H1 (cell line): ENCODE measurements around the gene LAMA4. TPM values are rescaled to one million over a fixed set of nuclear protein-coding genes. Genes with fewer than 3 reads are reported as not detected.

Experiments used
- CTCF ChIA-PET: fragments of 300-600 bp; sonication (Branson Sonifier 250); formaldehyde crosslinking; loops from one replicate; lab custom pipeline; 2021; ENCODE audit not compliant: partially characterized antibody; lab: Charles Lee
- POLR2A ChIA-PET: fragments of 300-600 bp; sonication (Branson Sonifier 250); formaldehyde crosslinking; loops from one replicate; lab custom pipeline; 2021; ENCODE audit warnings: inconsistent platforms; ENCODE audit not compliant: partially characterized antibody; lab: Charles Lee
- DNase-seq, 2 experiments: peaks; one replicate each; pipeline versions ENCODE4 v3.0.0 to v3.0.0-alpha.2; 2010 to 2022; ENCODE audit warnings: low spot score in 2 of 2, low read depth in 1 of 2, mixed read lengths in 1 of 2
- FAIRE-seq: peaks from 2 replicates; lab custom pipeline; 2011; peaks lifted over from hg19 to GRCh38; lab: Jason Lieb, UNC
- H2AFZ ChIP-seq: 2 replicates; pipeline ENCODE4 v1.8.1; 2012; ENCODE audit warnings: low read length, inconsistent platforms
- H2AK5ac ChIP-seq: 2 replicates; pipeline ENCODE4 v1.6.1; 2013; ENCODE audit warnings: low read depth, low read length
- H2BK120ac ChIP-seq: replicated peaks from 2 replicates; pipeline ENCODE3; 2013; ENCODE audit warnings: low read depth, low read length, inconsistent platforms
- H2BK12ac ChIP-seq: 2 replicates; pipeline ENCODE4 v1.6.1; 2013; ENCODE audit warnings: low read depth, low read length
- H2BK15ac ChIP-seq: 2 replicates; pipeline ENCODE4 v1.6.1; 2013; ENCODE audit warnings: low read length
- H2BK20ac ChIP-seq: 2 replicates; pipeline ENCODE4 v1.6.1; 2013; ENCODE audit warnings: low read length
- H2BK5ac ChIP-seq: 2 replicates; pipeline ENCODE4 v1.6.1; 2013; ENCODE audit warnings: low read depth, low read length
- H3K14ac ChIP-seq: 2 replicates; pipeline ENCODE4 v1.6.1; 2013; ENCODE audit warnings: inconsistent platforms; ENCODE audit not compliant: insufficient read length
- H3K18ac ChIP-seq: 2 replicates; pipeline ENCODE4 v1.6.1; 2013; ENCODE audit warnings: low read length; ENCODE audit errors: extremely low read depth
- H3K23ac ChIP-seq: 2 replicates; pipeline ENCODE4 v1.6.1; 2013; ENCODE audit warnings: inconsistent platforms; ENCODE audit not compliant: insufficient read length
- H3K23me2 ChIP-seq: 2 replicates; pipeline ENCODE4 v1.6.1; 2013; ENCODE audit warnings: low read depth, low read length
- H3K27ac ChIP-seq: 2 replicates; pipeline ENCODE4 v1.6.1; 2011; ENCODE audit warnings: low read depth, low read length, inconsistent platforms
- H3K27me3 ChIP-seq, 4 experiments: replicated peaks in 1 of 4; 1 replicate in 1 of 4; 2 replicates in 3 of 4; pipeline versions ENCODE4 v1.6.1 to v1.8.1; 2011 to 2013; ENCODE audit warnings: low read length in 3 of 4, mild to moderate bottlenecking in 3 of 4, inconsistent platforms in 2 of 4, mixed read lengths in 2 of 4, moderate library complexity in 1 of 4; ENCODE audit not compliant: control insufficient read depth in 3 of 4, insufficient read depth in 3 of 4; ENCODE audit errors: extremely low read depth in 1 of 4
- H3K36me3 ChIP-seq, 4 experiments: 2 replicates each; pipeline versions ENCODE4 v1.6.1 to v1.8.1; 2011 to 2013; ENCODE audit warnings: mild to moderate bottlenecking in 4 of 4, low read length in 3 of 4, moderate library complexity in 2 of 4, control low read depth in 1 of 4, inconsistent platforms in 1 of 4; ENCODE audit not compliant: insufficient read depth in 4 of 4, control insufficient read depth in 2 of 4
- H3K4ac ChIP-seq: replicated peaks from 2 replicates; pipeline ENCODE3; 2013; ENCODE audit warnings: low read length, low read depth, mixed read lengths, inconsistent platforms; ENCODE audit not compliant: insufficient read length
- H3K4me1 ChIP-seq, 4 experiments: replicated peaks in 1 of 4; 1 replicate in 1 of 4; 2 replicates in 3 of 4; pipeline versions ENCODE4 v1.6.1 to v1.8.1; 2011 to 2013; ENCODE audit warnings: low read length in 3 of 4, inconsistent platforms in 2 of 4, mixed read lengths in 1 of 4; ENCODE audit not compliant: insufficient read depth in 4 of 4, control insufficient read depth in 3 of 4
- H3K4me2 ChIP-seq, 2 experiments: 2 replicates each; pipeline versions ENCODE4 v1.6.1 to v1.8.1; 2011 to 2013; ENCODE audit warnings: low read depth in 2 of 2, low read length in 2 of 2, control low read depth in 1 of 2, inconsistent platforms in 1 of 2, mild to moderate bottlenecking in 1 of 2; ENCODE audit not compliant: insufficient read depth in 1 of 2
- H3K4me3 ChIP-seq, 4 experiments: fragments of 200-600, 300-600 bp in 1 of 4; sonication (generic), shearing (Covaris generic), sonication (Bioruptor Twin) in 1 of 4; 2 replicates each; pipeline versions ENCODE4 v1.5.1 to v1.8.1; 2011 to 2016; ENCODE audit warnings: low read length in 4 of 4, low read depth in 3 of 4, control low read depth in 2 of 4, inconsistent platforms in 2 of 4, mild to moderate bottlenecking in 2 of 4, mixed read lengths in 1 of 4, moderate library complexity in 1 of 4; ENCODE audit not compliant: insufficient read depth in 2 of 4; ENCODE audit errors: extremely low read depth in 1 of 4
- H3K56ac ChIP-seq: replicated peaks from 2 replicates; pipeline ENCODE3; 2013; ENCODE audit warnings: low read depth, mild to moderate bottlenecking, mixed read lengths, low read length, inconsistent platforms; ENCODE audit not compliant: insufficient read length
- H3K79me1 ChIP-seq: 2 replicates; pipeline ENCODE4 v1.6.1; 2013; ENCODE audit warnings: low read depth, low read length, control low read depth
- H3K79me2 ChIP-seq, 2 experiments: 2 replicates each; pipeline versions ENCODE4 v1.6.1 to v1.8.1; 2012 to 2013; ENCODE audit warnings: low read length in 2 of 2, mild to moderate bottlenecking in 2 of 2, inconsistent platforms in 1 of 2; ENCODE audit not compliant: insufficient read depth in 2 of 2, control insufficient read depth in 1 of 2
- H3K9ac ChIP-seq, 4 experiments: replicated peaks in 1 of 4; 1 replicate in 1 of 4; 2 replicates in 3 of 4; pipeline versions ENCODE4 v1.6.1 to v1.8.1; 2011 to 2013; ENCODE audit warnings: low read depth in 3 of 4, low read length in 3 of 4, control low read depth in 2 of 4, mild to moderate bottlenecking in 2 of 4, moderate library complexity in 2 of 4, inconsistent platforms in 1 of 4; ENCODE audit errors: extremely low read depth in 1 of 4
- H3K9me3 ChIP-seq, 2 experiments: 2 replicates each; pipeline versions ENCODE4 v1.6.1 to v1.8.1; 2012 to 2013; ENCODE audit warnings: mild to moderate bottlenecking in 2 of 2, moderate library complexity in 2 of 2, control low read depth in 1 of 2, inconsistent platforms in 1 of 2, low read depth in 1 of 2, low read length in 1 of 2, mixed read lengths in 1 of 2; ENCODE audit not compliant: insufficient read depth in 2 of 2
- H4K20me1 ChIP-seq, 2 experiments: replicated peaks in 1 of 2; 2 replicates each; pipeline versions ENCODE3 to v1.8.1; 2011 to 2013; ENCODE audit warnings: inconsistent platforms in 2 of 2, low read length in 2 of 2, mild to moderate bottlenecking in 1 of 2; ENCODE audit not compliant: insufficient read depth in 2 of 2, control insufficient read depth in 1 of 2
- H4K5ac ChIP-seq: 2 replicates; pipeline ENCODE4 v1.6.1; 2013; ENCODE audit warnings: low read length, low read depth, mixed read lengths, inconsistent platforms; ENCODE audit not compliant: insufficient read length
- H4K8ac ChIP-seq: 2 replicates; pipeline ENCODE4 v1.8.0; 2013; ENCODE audit warnings: mild to moderate bottlenecking, moderate library complexity, low read length, inconsistent platforms; ENCODE audit not compliant: insufficient read depth; ENCODE audit errors: extremely low read depth
- H4K91ac ChIP-seq: replicated peaks from 2 replicates; pipeline ENCODE3; 2013; ENCODE audit warnings: low read length, mixed read lengths, inconsistent platforms; ENCODE audit not compliant: insufficient read length
- CBX8 ChIP-seq: fragments of 300-800, 300-1000 bp; sonication (generic); IDR thresholded peaks from 2 replicates; pipeline ENCODE4 v1.7.1; 2016; ENCODE audit warnings: low read depth, low read length, borderline replicate concordance
- CEBPB ChIP-seq: IDR thresholded peaks from 2 replicates; pipeline ENCODE4 v1.6.1; 2012; ENCODE audit warnings: low read depth, low read length
- JUND ChIP-seq: IDR thresholded peaks from 2 replicates; pipeline ENCODE4 v1.6.1; 2011; ENCODE audit warnings: mild to moderate bottlenecking, improper control_type of control experiment, low read length
- SIN3A ChIP-seq, 2 experiments: IDR thresholded peaks in 1 of 2; conservative IDR thresholded peaks in 1 of 2; 2 replicates each; pipeline ENCODE4 v1.6.1; 2011 to 2012; ENCODE audit warnings: low read length in 2 of 2, improper control_type of control experiment in 1 of 2, low read depth in 1 of 2, mild to moderate bottlenecking in 1 of 2
- SP4 ChIP-seq: IDR thresholded peaks from 2 replicates; pipeline ENCODE4 v1.6.1; 2012; ENCODE audit warnings: low read length, inconsistent platforms
- WGBS, 2 experiments: shearing (Covaris generic) in 1 of 2; methylation state at CpG; one replicate each; pipeline versions ENCODE4 v1.1.6 to v1.1.7; 2013 to 2015; ENCODE audit warnings: low lambda C conversion rate in 2 of 2, mixed read lengths in 2 of 2, inconsistent platforms in 1 of 2, low coverage in 1 of 2, missing lambda C conversion rate in 1 of 2; ENCODE audit not compliant: insufficient replicate concordance in 2 of 2, insufficient coverage in 1 of 2, insufficient read length in 1 of 2; ENCODE audit errors: extremely low coverage in 1 of 2, missing lambda C conversion rate in 1 of 2; 5-methylcytosine and 5-hydroxymethylcytosine counted together
- polyA plus RNA-seq, 7 experiments: library from polyadenylated mRNA; depleted of rRNA in 3 of 7; stranded (reverse) in 5 of 7; unstranded in 2 of 7; fragments of >200 nt in 5 of 7; fragments of 200-250 nt in 2 of 7; gene quantifications; 1 replicate in 5 of 7; 2 replicates in 1 of 7; 4 replicates in 1 of 7; pipeline versions ENCODE4 v1.2.1 to v1.2.3, GENCODE V29; 2011 to 2013; ENCODE audit warnings: missing spikeins in 2 of 7, mixed read lengths in 2 of 7
- total RNA-seq: library from RNA; stranded (reverse); fragmentation: NEBNext Ultra II Directional; extraction: Animal tissue kit (Norgen Biotek cat#: 25700); gene quantifications from 2 replicates; pipeline ENCODE4 v1.2.1, GENCODE V29; 2021

Gene LAMA4
- total and polyA plus RNA-seq, 2 of the 8 experiments (the other 6 are each of a cell fraction or from before 2014, with no cell fraction given) = 0.95 to 1.5 TPM

DNA sequence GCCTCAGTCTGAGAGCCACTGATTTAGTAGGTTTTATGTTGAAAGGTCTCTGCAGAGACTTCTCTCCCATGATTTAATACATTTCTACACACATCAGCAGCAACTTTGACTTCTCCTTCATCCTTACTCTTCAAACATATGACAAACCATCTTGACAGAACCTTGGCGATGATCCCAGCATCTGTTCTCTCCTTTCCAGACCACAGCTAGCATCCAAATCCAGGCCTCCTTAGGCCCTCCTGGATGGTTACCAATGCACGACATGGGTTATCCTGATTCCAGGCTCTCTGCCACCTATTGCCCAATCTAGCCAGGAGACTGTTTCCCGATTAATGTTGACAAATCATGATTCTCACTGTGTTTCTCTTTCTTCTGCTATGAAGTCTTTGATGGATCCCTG is 16.8 kb downstream of the LAMA4 start:
- no peak overlapping the region for H2AK5ac ChIP-seq
- DNase-seq = no peak
- WGBS, 2 experiments = 87% methylated on average over 3 of the region's 3 CpGs; no CpG with 5 or more reads in 1 of the 2 experiments

More for the DNA sequence above, 16.8 kb downstream of the LAMA4 start:
- Histone ChIP-seq H3K14ac (no peak overlapping the region), H4K5ac (no peak overlapping the region), H3K9me3 (no peaks in the 10 kb centered on the region), H3K79me2 (no peaks in the 10 kb centered on the region), H3K18ac (no peak overlapping the region), H3K9ac (no peak overlapping the region), H3K4me3 (no peak overlapping the region), H3K4ac (no peak overlapping the region), H3K36me3 (no peaks in the 10 kb centered on the region), H3K27me3 (no peaks in the 10 kb centered on the region), H4K91ac (no peak overlapping the region), H2BK12ac (no peak overlapping the region), H2BK5ac (no peak overlapping the region), H2BK120ac (no peak overlapping the region), H2AFZ (no peak overlapping the region), H3K23me2 (no peaks in the 10 kb centered on the region; the same call in 1 of the 2 replicates), H3K56ac (no peak overlapping the region), H3K4me2 (no peak overlapping the region), H2BK20ac (no peak overlapping the region), H4K8ac (no peak overlapping the region), H4K20me1 (no peaks in the 10 kb centered on the region), H2BK15ac (no peak overlapping the region), H3K23ac (no peak overlapping the region), H3K4me1 (no peaks in the 10 kb centered on the region), H3K27ac (no peak overlapping the region), H3K79me1 (no peaks in the 10 kb centered on the region)
- ChIA-PET CTCF (interaction anchor here (1.0 kb wide), 1 partner anchor 48 kb away, joined by 3 read pairs; no protein-coding TSS in a partner anchor), POLR2A (no interaction called here)
- FAIRE-seq = no peak
- TF ChIP-seq CBX8 (no peak), JUND (no peak), SP4 (no peak), CEBPB (0 out of 2 replicates have a peak, but pooled peaks have one; percentile 19), SIN3A (conservative IDR thresholded peaks at IDR 0.05 in 1 of 2, IDR thresholded peaks at IDR 0.05 in 1 of 2; ENCODE audit: low read depth in 1 of 2, low read length in 2 of 2) (no peak)
